H1 (cell line): ENCODE results near the gene FAM149B1. TPM values are rescaled to one million over a fixed set of nuclear protein-coding genes. Genes with fewer than 3 reads are reported as not detected.

Experiments used
- GABPA ChIP-seq: IDR thresholded peaks from 2 replicates; pipeline ENCODE4 v1.6.1; 2011; ENCODE audit warnings: mild to moderate bottlenecking, low read length, moderate library complexity, borderline replicate concordance; ENCODE audit not compliant: insufficient read depth
- polyA plus RNA-seq, 7 experiments: library from polyadenylated mRNA; depleted of rRNA in 3 of 7; stranded (reverse) in 5 of 7; unstranded in 2 of 7; fragments of >200 nt in 5 of 7; fragments of 200-250 nt in 2 of 7; gene quantifications; 1 replicate in 5 of 7; 2 replicates in 1 of 7; 4 replicates in 1 of 7; pipeline versions ENCODE4 v1.2.1 to v1.2.3, GENCODE V29; 2011 to 2013; ENCODE audit warnings: missing spikeins in 2 of 7, mixed read lengths in 2 of 7
- small RNA-seq: library from polyadenylated mRNA; stranded (forward); fragments of <200 nt; extraction: miRNeasy Mini kit (QIAGEN cat#:217004); gene quantifications from one replicate; pipeline ENCODE3, GENCODE V24; 2013; ENCODE audit not compliant: insufficient read depth
- total RNA-seq: library from RNA; stranded (reverse); fragmentation: NEBNext Ultra II Directional; extraction: Animal tissue kit (Norgen Biotek cat#: 25700); gene quantifications from 2 replicates; pipeline ENCODE4 v1.2.1, GENCODE V29; 2021

The FAM149B1 gene
- total and polyA plus RNA-seq, 2 of the 8 experiments (the other 6 are each of a cell fraction or from before 2014, with no cell fraction given), result 16.8 to 21.9 TPM

DNA sequence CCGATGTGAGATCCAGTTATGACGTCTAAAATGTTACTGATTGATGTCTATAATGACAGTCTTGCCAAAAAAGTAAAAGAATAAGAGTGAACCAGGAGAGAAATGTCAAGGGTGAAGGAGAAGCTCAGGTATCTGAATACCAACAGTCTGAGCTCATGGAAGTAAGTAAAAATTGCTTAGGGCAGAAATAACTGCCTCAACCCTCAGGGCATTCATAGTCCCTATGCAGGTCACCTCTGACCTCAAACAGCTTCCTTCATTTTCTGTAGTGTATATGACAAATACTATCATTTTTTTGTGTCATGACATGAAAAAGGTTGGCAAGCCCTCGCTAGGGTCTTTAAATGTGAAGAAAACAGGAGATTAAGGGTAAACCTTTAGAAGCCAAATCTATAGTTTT lies 125.5 kb downstream of the FAM149B1 start (continued):
- no peak for TF ChIP-seq GABPA

Small RNA genes lying within 50 kb of the gene (small RNA-seq; reads per million reads assigned to genes)
- not detected for gene RF00019
- not detected for gene RNU6-833P
- 0.51 reads per million for gene SNORA11F

Other genes starting within 250 kb of the FAM149B1 start
- not detected in 2 replicates for gene PLA2G12B, start 213.3 kb upstream of the FAM149B1 start, total RNA-seq
- gene PLA2G12B, start 213.3 kb upstream of the FAM149B1 start, polyA plus RNA-seq (2011; rRNA removed), result not detected in 2 replicates
- 25.3 and 25.7 TPM in 2 replicates for gene P4HA1, start 71.3 kb upstream of the FAM149B1 start, total RNA-seq
- 6.7 and 12.0 TPM in 2 replicates for gene P4HA1, start 71.3 kb upstream of the FAM149B1 start, polyA plus RNA-seq (2011; rRNA removed)
- gene NUDT13, start 57.7 kb upstream of the FAM149B1 start, total RNA-seq, result 1.5 and 1.9 TPM in 2 replicates
- gene NUDT13, start 57.7 kb upstream of the FAM149B1 start, polyA plus RNA-seq (2011; rRNA removed), result 0.83 and 1.9 TPM in 2 replicates
- 38.0 and 43.6 TPM in 2 replicates for gene ECD, start 111 bp upstream of the FAM149B1 start, total RNA-seq
- gene ECD, start 111 bp upstream of the FAM149B1 start, polyA plus RNA-seq (2011; rRNA removed), result 19.4 and 27.1 TPM in 2 replicates
- gene DNAJC9, start 79.1 kb downstream of the FAM149B1 start, total RNA-seq, result 29.2 and 32.2 TPM in 2 replicates
- gene DNAJC9, start 79.1 kb downstream of the FAM149B1 start, polyA plus RNA-seq (2011; rRNA removed), result 22.9 and 26.0 TPM in 2 replicates
- gene MRPS16, start 84.5 kb downstream of the FAM149B1 start, total RNA-seq, result 125 TPM in 2 replicates
- gene MRPS16, start 84.5 kb downstream of the FAM149B1 start, polyA plus RNA-seq (2011; rRNA removed), result 203 and 213 TPM in 2 replicates
- 0.27 and 0.30 TPM in 2 replicates for gene CFAP70, start 190.7 kb downstream of the FAM149B1 start, total RNA-seq
- 0.09 and 0.21 TPM in 2 replicates for gene CFAP70, start 190.7 kb downstream of the FAM149B1 start, polyA plus RNA-seq (2011; rRNA removed)
- 59.9 and 63.6 TPM in 2 replicates for gene ANXA7, start 245.9 kb downstream of the FAM149B1 start, total RNA-seq
- 37.1 and 39.8 TPM in 2 replicates for gene ANXA7, start 245.9 kb downstream of the FAM149B1 start, polyA plus RNA-seq (2011; rRNA removed)